KOPT-K1 (cell line): ENCODE results near the gene RING1.

Source experiments
- H3K27ac ChIP-seq: fragments of 200-600 bp; sonication (generic); 2 replicates; pipeline ENCODE4 v1.5.1; 2016; ENCODE audit warnings: antibody characterized with exemption, mild to moderate bottlenecking, low read depth, low read length; ENCODE audit not compliant: poor library complexity, severe bottlenecking
- H3K36me3 ChIP-seq: fragments of 200-600 bp; sonication (generic); 2 replicates; pipeline ENCODE4 v1.5.1; 2017; ENCODE audit warnings: antibody characterized with exemption, mild to moderate bottlenecking, low read length, moderate library complexity; ENCODE audit not compliant: insufficient read depth
- H3K9me3 ChIP-seq: fragments of 200-600 bp; sonication (generic); 2 replicates; pipeline ENCODE4 v1.5.1; 2017; ENCODE audit warnings: antibody characterized with exemption, low read length, mild to moderate bottlenecking; ENCODE audit not compliant: insufficient read depth, poor library complexity, severe bottlenecking

The RING1 gene

GRCh38 chr6:33252759-33253158 is 44.5 kb downstream of the RING1 start:
- Histone ChIP-seq H3K36me3 (peaks cover 31% of the 10 kb centered on the region), H3K27ac (no peak overlapping the region), H3K9me3 (no peaks in the 10 kb centered on the region)

GRCh38 chr6:33254591-33254990 is 46.3 kb downstream of the RING1 start:
- H3K36me3 ChIP-seq = peaks cover 45% of the 10 kb centered on the region
- peaks cover 7% of the 10 kb centered on the region for H3K9me3 ChIP-seq
- H3K27ac ChIP-seq = no peak overlapping the region

GRCh38 chr6:33259032-33259431 is 50.7 kb downstream of the RING1 start:
- Histone ChIP-seq H3K36me3 (peaks cover 68% of the 10 kb centered on the region), H3K27ac (no peak overlapping the region), H3K9me3 (peaks cover 7% of the 10 kb centered on the region)
